Lower lobe of right lung (tissue), 2 donors: Measurements from ENCODE around the gene HSPBP1. TPM values are rescaled to one million over a fixed set of nuclear protein-coding genes. Genes with fewer than 3 reads are reported as not detected.

Experiments
- ATAC-seq, 2 donors: fragments of 200-7000 bp; cut with Tn5 transposase; one replicate each; pipeline ENCODE4 v1.9.1; 2020 to 2022; ENCODE audit warnings: mild to moderate bottlenecking in 2 of 2, moderate library complexity in 2 of 2
- DNase-seq: peaks from one replicate; pipeline ENCODE4 v3.0.0-alpha.2; 2020
- H3K27ac ChIP-seq: fragments of 200-600 bp; one replicate; pipeline ENCODE4 v1.8.0; 2022
- H3K27me3 ChIP-seq: fragments of 200-600 bp; one replicate; pipeline ENCODE4 v1.8.0; 2022; ENCODE audit warnings: low read depth
- H3K36me3 ChIP-seq: fragments of 200-600 bp; one replicate; pipeline ENCODE4 v1.8.0; 2022; ENCODE audit warnings: mild to moderate bottlenecking
- H3K4me1 ChIP-seq: fragments of 200-600 bp; one replicate; pipeline ENCODE4 v1.8.0; 2022
- H3K4me3 ChIP-seq: fragments of 200-600 bp; one replicate; pipeline ENCODE4 v1.8.0; 2022; ENCODE audit warnings: mild to moderate bottlenecking
- H3K9me3 ChIP-seq: fragments of 200-600 bp; one replicate; pipeline ENCODE4 v1.8.0; 2022
- intact Hi-C: fragments of 100-400 bp; cut with DNase I; formaldehyde crosslinking; loops from one replicate; pipeline ENCODE4 v1.11.0; 2022
- total RNA-seq: library from RNA; stranded (reverse); fragmentation: NEBNext Ultra II Directional; extraction: Animal tissue kit (Norgen Biotek cat#: 25700); gene quantifications from one replicate; pipeline ENCODE4 v1.2.1, GENCODE V29; 2021
- TF ChIP-seq, protein P1 (sequence below): fragments of 200-600 bp; IDR thresholded peaks from one replicate; pipeline ENCODE4 v1.8.0; 2022; ENCODE audit warnings: antibody characterized with exemption, mild to moderate bottlenecking
- donor health status: DM: no; HTN: yes; CAD: no; lungs with severe emphysema.

Gene HSPBP1
- total RNA-seq, 1 donor from 2014 or later, result 23.9 TPM

DNA sequence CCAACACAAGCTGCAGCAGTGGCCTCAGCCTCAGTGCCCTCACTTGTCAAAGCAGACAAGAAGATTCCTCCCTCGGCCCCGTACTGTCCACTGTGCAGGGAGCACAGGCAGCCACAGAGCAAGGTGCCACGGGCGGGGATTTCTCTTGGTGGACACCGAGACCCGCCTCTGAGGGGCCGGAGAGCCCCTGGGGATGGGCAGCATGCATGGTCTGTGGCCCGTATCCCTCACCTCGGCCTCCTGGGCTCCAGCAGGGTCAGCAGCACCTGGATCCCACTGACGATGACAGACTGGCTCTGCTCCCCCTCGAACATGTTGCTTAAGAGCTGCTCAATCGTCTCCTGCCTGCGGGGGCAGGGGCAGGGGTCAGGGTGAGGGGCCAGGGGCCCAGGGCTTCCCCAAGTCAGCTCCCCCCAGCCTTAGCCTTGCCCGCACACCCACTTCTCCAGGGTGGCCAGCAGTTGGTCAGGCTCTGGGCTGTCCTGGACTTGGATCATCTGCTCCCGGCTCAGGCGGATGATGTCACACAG lies 37.9 kb downstream of the HSPBP1 start:
- no peak for DNase-seq
- ATAC-seq, result no peak
- Histone ChIP-seq H3K9me3 (no peaks in the 10 kb centered on the region), H3K27me3 (no peaks in the 10 kb centered on the region), H3K4me3 (no peak overlapping the region), H3K4me1 (no peaks in the 10 kb centered on the region), H3K36me3 (peaks cover 98% of the 10 kb centered on the region), H3K27ac (no peak overlapping the region)
- intact Hi-C loops, result no loop called here
- TF ChIP-seq, protein P1, sequence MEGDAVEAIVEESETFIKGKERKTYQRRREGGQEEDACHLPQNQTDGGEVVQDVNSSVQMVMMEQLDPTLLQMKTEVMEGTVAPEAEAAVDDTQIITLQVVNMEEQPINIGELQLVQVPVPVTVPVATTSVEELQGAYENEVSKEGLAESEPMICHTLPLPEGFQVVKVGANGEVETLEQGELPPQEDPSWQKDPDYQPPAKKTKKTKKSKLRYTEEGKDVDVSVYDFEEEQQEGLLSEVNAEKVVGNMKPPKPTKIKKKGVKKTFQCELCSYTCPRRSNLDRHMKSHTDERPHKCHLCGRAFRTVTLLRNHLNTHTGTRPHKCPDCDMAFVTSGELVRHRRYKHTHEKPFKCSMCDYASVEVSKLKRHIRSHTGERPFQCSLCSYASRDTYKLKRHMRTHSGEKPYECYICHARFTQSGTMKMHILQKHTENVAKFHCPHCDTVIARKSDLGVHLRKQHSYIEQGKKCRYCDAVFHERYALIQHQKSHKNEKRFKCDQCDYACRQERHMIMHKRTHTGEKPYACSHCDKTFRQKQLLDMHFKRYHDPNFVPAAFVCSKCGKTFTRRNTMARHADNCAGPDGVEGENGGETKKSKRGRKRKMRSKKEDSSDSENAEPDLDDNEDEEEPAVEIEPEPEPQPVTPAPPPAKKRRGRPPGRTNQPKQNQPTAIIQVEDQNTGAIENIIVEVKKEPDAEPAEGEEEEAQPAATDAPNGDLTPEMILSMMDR, result no peak

DNA sequence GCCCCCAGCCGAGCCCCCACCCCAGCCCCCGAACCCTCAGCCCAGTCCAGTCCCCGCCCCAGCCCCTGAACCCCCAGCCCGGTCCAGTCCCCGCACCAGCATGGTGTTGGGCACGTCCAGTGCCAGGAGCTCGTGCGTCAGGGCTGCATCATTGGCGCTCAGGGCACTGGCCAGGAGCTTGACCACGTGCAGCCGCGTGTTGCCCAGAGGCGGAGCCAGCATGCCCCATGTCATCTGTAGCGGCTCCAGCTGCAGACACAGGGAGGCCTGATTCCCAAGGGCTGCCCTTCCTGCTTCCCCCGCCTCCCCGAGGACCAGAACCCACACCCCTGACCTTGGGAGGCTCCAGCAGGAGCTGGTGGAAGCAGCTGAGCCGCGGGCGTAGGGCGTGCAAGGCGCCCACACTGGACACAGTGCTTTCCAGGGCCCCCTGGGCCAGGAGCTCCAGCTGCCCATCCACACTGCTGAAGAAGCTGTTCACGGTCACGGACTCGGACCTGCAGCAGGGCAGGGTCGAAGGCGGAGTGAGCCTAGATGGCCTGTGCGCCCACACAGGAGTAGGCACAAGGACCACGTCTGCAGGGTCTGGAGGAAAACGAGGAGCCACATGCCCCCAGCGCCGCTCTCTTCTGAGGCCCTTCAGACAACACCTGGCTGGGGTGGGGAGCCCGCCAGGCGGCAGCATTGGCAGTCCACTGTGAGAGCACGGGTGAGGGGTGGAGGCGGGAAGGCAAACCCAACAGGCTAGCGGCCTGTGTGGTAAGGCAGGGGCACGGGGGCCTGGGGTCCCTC lies 38.6 kb downstream of the HSPBP1 start:
- DNase-seq (no peak), ATAC-seq (no peak)
- intact Hi-C loops, result no loop called here
- Histone ChIP-seq H3K36me3 (peaks cover 98% of the 10 kb centered on the region), H3K27me3 (no peaks in the 10 kb centered on the region), H3K27ac (no peak overlapping the region), H3K4me1 (no peaks in the 10 kb centered on the region), H3K9me3 (no peaks in the 10 kb centered on the region), H3K4me3 (no peak overlapping the region)
- TF ChIP-seq, protein P1, result no peak

DNA sequence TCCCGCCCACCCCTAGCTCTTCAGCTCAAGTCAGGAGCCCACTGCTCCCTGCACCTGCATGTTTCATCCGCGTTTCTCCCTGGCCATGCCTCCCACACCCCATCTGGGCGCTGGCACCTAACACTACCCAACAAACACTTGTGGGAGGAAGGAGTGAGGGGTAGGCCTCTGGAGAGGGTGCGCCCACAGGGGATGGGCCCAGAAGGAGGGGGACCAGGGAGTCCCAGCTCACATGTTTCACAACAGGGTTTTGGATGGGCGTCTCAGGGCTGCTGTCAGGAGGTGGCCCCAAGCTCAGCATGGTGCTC lies 39.2 kb downstream of the HSPBP1 start:
- Histone ChIP-seq H3K27me3 (no peaks in the 10 kb centered on the region), H3K9me3 (no peaks in the 10 kb centered on the region), H3K4me1 (no peaks in the 10 kb centered on the region), H3K36me3 (peaks cover 98% of the 10 kb centered on the region), H3K27ac (no peak overlapping the region), H3K4me3 (no peak overlapping the region)
- intact Hi-C loops, result no loop called here
- DNase-seq (no peak), ATAC-seq (no peak)
- TF ChIP-seq, protein P1, result no peak

DNA sequence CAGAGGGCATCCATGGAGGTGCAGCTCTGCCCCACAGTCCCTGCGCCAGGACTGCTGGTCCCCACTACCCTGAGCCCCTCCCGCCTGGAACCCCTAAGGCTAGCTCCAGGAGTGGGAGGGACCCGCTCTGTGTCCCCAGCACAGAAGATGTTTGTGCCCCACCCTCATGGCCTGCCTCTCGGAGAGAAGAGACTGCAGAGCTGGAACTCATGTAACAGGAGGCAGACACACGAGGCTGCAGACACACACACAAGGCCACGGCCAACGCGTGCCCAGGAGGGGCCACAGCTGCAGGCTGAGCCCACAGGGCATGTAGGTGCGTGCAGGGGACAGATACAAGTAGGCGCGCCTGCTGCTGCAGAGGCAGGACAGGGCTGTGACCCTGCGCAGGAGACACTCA lies 40.9 kb downstream of the HSPBP1 start:
- Histone ChIP-seq H3K27ac (no peak overlapping the region), H3K27me3 (no peaks in the 10 kb centered on the region), H3K4me3 (no peak overlapping the region), H3K4me1 (no peaks in the 10 kb centered on the region), H3K36me3 (peaks cover 94% of the 10 kb centered on the region), H3K9me3 (no peaks in the 10 kb centered on the region)
- DNase-seq, result no peak
- intact Hi-C loops, result no loop called here
- TF ChIP-seq, protein P1, result no peak
- no peak for ATAC-seq

DNA sequence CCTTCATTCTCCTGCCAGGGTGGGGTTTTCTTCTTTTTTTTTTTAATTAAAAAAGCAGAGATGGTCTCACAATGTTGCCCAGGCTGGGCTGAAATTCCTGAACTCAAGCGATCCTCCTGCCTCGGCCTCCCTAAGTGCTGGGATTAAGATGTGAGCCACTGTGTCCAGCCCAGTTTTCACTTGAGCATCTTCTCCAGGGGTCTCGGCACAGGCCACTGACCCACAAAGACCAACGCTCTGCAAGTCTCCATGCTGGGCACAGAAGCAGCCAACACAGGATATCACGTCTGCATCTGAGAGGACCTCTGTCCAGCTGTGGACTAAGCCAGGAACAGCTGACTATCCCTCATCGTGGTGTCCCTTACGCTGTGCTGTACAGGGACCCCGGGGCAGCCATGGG lies 41.9 kb downstream of the HSPBP1 start:
- H3K27ac ChIP-seq, result no peak overlapping the region
- no peaks in the 10 kb centered on the region for H3K27me3 ChIP-seq
- ATAC-seq (no peak), DNase-seq (no peak)
- intact Hi-C loops, result no loop called here
- TF ChIP-seq, protein P1, result no peak
- H3K9me3 ChIP-seq, result no peaks in the 10 kb centered on the region
- no peak overlapping the region for H3K4me3 ChIP-seq
- peaks cover 94% of the 10 kb centered on the region for H3K36me3 ChIP-seq
- no peaks in the 10 kb centered on the region for H3K4me1 ChIP-seq
